T-helper 17 cell (primary cell): ENCODE results near the gene MFRP. TPM values are rescaled to one million over a fixed set of nuclear protein-coding genes. Genes with fewer than 3 reads are reported as not detected.

Experiments
- total RNA-seq, 4 donors: library from RNA in 2 of 4; stranded (reverse) in 2 of 4; gene quantifications; one replicate each; pipeline ENCODE4 v1.2.3 and lab custom pipeline; 2022 to 2026

The MFRP gene
- total RNA-seq, 2 donors from 2014 or later, result not detected

Other genes starting within 250 kb of the MFRP start
- gene DPAGT1, start 244.9 kb downstream of the MFRP start, total RNA-seq, result 10 to 100 TPM; 18.9 to 20.5 TPM
- gene C2CD2L, start 239.4 kb downstream of the MFRP start, total RNA-seq, result 10 to 100 TPM; 20.9 to 24.6 TPM
- 10 to 100 TPM; 22.3 to 26.1 TPM for gene HINFP, start 225.1 kb downstream of the MFRP start, total RNA-seq
- gene ABCG4, start 197.7 kb downstream of the MFRP start, total RNA-seq, result not detected
- gene NLRX1, start 178.0 kb downstream of the MFRP start, total RNA-seq, result 1 to 10 TPM; 6.6 to 6.9 TPM
- gene NHERF4, start 161.2 kb downstream of the MFRP start, total RNA-seq, result 1 to 10 TPM in 1 of 2 donors, under 1 TPM in 1; 0.65 to 1.0 TPM
- 10 to 100 TPM; 36.1 to 41.9 TPM for gene CBL, start 140.4 kb downstream of the MFRP start, total RNA-seq
- gene MCAM, start 29.6 kb downstream of the MFRP start, total RNA-seq, result 10 to 100 TPM; 25.6 to 54.0 TPM
- 10 to 100 TPM; 15.3 to 19.0 TPM for gene RNF26, start 12.2 kb downstream of the MFRP start, total RNA-seq
- gene C1QTNF5, start 5.8 kb downstream of the MFRP start, total RNA-seq, result not detected
- 1 to 10 TPM; 1.7 to 5.2 TPM for gene USP2, start 35.0 kb upstream of the MFRP start, total RNA-seq
- gene THY1, start 76.5 kb upstream of the MFRP start, total RNA-seq, result under 1 TPM in 1 of 2 donors, not detected in 1; 0.20 TPM